ENCODE data around the gene TMEFF1.

The TMEFF1 gene

DNA sequence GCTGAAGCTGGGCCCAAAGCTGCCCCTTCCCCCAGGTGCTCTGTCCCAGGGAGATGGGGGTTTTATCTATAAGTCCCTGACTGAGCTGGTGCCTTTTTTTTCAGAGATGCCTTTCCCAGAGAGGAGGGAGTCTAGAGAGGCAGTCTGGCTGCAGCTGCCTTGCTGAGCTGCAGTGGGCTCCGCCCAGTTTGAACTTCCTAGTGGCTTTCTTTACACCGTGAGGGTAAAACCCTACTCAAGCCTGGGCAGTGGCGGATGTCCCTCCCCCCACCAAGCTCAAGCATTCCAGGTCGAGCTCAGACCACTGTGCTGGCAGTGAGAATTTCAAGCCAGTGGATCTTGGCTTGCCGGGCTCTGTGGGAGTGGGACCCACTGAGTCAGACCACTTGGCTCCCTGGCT lies 146.2 kb downstream of the TMEFF1 start:
- no peak for DNase-seq (ENCODE audit: low read depth)

- no peak for DNase-seq (ENCODE audit: low read depth)
Measured at GRCh38 chr9:100619665-100620064, 146.7 kb downstream of the TMEFF1 start.

DNA sequence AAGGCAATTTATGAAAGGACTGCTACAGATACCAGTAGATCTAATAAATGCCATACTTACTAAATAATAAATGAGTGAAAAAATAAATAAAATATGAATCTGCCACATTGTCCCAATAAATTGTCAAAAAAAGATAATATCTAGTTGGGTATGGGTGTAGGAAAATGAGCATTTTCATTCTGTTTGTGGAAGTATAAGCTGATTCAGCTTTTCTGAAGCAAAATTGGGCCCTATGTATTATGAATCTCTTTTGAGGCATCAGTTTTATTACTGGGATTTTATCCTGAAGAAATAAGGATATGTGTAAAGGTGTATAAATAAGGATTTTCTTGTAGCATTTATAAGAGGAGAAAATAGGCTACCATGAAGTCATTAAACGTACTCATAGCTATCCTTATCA lies 151.0 kb downstream of the TMEFF1 start:
- DNase-seq (ENCODE audit: low read depth): no peak

- no peak for DNase-seq (ENCODE audit: low read depth)
Measured at GRCh38 chr9:100626949-100627348, 154.0 kb downstream of the TMEFF1 start.
